GM12801 (cell line): ENCODE data around the gene TUNAR.

ENCODE experiments used
- CTCF ChIP-seq: IDR thresholded peaks from one replicate; pipeline ENCODE4 v1.5.1; 2011; ENCODE audit warnings: control low read depth; ENCODE audit not compliant: insufficient read length; ENCODE audit errors: extremely low read depth

TUNAR gene

GRCh38 chr14:95936041-95936440 is 59.4 kb downstream of the TUNAR start:
- TF ChIP-seq CTCF = no peak

DNA sequence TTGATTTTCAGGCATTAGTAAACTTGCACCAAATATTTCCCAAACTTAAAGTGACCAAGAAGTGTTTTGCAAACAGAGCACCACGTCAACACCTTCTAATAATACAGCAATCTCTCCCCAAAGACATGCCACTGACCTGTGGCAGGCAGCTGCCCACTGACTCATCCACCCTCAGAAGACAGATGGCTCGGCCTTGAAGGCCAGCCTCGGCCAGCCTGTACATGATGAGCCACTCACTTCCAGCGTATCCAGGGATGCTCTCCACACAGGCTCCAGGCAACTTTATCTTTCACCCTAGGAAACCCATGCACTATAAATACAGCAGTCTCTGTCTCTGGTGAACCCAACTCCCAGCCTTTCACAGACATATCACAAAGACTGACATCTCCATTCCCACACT is 62.7 kb downstream of the TUNAR start:
- TF ChIP-seq CTCF = no peak

DNA sequence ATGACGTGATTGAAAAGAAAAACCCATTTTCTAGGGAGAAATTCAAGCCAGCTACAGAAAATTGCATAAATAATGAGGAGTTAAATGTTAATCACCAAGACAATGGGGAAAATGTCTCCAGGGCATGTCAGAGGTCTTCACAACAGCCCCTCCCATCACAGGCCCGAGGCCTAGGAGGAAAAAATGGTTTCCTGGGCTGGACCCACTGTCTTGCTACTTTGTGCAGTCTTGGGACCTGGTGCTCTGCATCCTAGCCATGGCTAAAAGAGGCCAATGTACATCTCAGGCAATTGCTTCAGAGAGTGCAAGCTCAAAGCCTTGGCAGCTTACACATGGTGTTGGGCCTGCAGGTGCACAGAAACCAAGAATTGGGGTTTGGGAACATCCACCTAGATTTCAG is 65.3 kb downstream of the TUNAR start:
- no peak for TF ChIP-seq CTCF

- TF ChIP-seq CTCF = no peak
Observed at GRCh38 chr14:95943699-95944098, 67.1 kb downstream of the TUNAR start.

DNA sequence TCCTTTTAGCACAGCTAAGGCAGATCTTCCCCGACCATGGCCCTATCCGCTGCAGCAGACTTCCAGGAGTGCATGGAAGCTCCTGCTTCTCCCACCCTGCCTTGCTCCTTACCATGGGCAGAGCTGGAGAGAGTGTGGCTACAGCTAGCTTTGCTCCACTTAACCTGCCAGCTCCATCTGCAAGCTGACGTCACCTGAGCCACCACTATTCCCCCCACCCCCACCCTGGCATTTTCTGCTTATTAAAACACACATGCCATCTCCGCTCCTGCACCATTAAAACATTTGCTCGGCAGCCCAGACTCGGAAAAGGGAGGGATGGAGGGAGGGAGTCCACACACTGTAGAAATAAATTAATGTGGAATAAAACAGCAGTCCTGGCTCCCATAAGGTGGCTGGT is 67.8 kb downstream of the TUNAR start:
- no peak for TF ChIP-seq CTCF

GRCh38 chr14:95946867-95947266 is 70.2 kb downstream of the TUNAR start:
- TF ChIP-seq CTCF = no peak

- TF ChIP-seq CTCF = no peak
Observed at GRCh38 chr14:95948558-95948981, 71.9 kb downstream of the TUNAR start.

DNA sequence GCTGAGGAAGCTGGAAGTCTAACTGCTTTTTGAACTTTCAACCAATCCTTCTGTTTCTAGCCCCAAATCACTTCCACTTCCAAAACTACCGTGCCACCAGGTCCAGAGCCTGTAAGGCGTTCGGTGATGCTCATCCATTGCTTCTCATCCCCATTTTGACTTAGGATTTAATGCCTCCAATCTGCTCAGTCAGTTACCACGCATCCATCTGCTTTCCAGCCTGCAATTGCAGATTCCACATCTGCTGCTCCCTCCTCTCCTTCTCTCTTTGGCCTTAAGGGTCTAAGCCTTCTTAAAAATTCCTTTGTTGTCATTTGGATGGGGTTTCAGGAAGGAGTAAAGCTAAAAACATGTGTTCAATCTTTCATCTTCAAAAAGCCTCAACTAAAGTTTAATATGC is 74.7 kb downstream of the TUNAR start:
- no peak for TF ChIP-seq CTCF
